ENCODE measurements around the gene CCNJ. TPM values are rescaled to one million over a fixed set of nuclear protein-coding genes. Genes with fewer than 3 reads are reported as not detected.
A peak's percentile ranks its signal among the peaks of the same experiment; 100 is the strongest.

The CCNJ gene
- polyA plus RNA-seq, 1 of the 3 experiments (the other 2 are of a cell fraction): 4.3 TPM

DNA sequence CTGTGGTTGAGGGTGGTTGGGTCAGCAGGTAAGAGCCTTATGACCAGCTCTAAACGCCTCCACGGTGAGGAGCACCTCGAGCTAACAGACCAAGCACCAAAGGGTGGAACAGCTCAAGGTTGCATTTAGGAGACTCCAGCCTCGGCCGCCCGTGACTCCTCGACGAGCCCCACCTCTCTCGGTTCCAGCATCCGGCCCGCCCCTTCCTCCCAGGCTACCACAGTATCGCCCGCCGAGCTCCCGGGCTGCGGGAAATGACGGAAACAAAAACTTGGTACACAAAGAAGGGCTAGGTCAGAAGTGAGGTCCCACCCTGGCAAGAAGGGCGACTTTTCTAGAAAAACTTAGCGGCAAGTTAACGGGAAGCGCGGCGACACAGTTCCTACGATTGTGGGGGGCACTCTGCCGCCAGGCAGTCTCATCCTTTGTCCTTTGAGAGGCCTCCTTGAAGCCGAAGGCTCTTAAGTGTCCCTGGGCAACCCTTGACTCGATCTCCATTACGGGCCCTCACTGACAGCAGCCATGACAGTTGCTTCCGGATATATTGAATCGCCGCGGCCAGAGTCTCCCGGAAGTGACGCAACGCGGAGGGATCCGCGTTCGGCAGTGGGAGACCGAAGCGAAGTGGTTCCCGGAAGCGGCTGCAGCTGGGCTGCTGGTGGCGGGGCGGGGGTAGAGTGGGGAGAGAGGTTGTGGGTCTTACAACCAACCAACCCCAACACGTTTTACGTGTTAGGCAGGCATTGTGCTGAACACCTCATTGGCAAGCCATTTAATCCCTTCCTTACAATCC lies 46.5 kb downstream of the CCNJ start:
- peak; percentile 89 for DNase-seq
- peak overlapping the region; percentile 89 to 94 for H3K27ac ChIP-seq (ENCODE audit: low read depth in 2 of 2, low read length in 1 of 2)
- H3K9me2 ChIP-seq: no peaks in the 10 kb centered on the region
- WGBS (ENCODE audit: low lambda C conversion rate): under 1% methylated on average over 43 of the region's 47 CpGs
- no peaks in the 10 kb centered on the region for H3K9me3 ChIP-seq
- H4K20me1 ChIP-seq (ENCODE audit: insufficient read depth): no peaks in the 10 kb centered on the region
- H3F3A ChIP-seq (replicated peaks; ENCODE audit: insufficient read depth): no peaks in the 10 kb centered on the region
- H3K79me2 ChIP-seq (ENCODE audit: insufficient read depth): no peaks in the 10 kb centered on the region
- no peaks in the 10 kb centered on the region; the same call in 1 of the 2 replicates for H3K27me3 ChIP-seq (ENCODE audit: insufficient read depth)
- peaks cover 0 to 4% of the 10 kb centered on the region in 2 experiments; a peak in 2 of 4 replicates for H3K4me1 ChIP-seq (ENCODE audit: control insufficient read depth in 1 of 2, insufficient read depth in 2 of 2, low read depth in 1 of 2, low read length in 1 of 2)
- H3K36me3 ChIP-seq (replicated peaks in 1 of 2; ENCODE audit: control insufficient read depth in 1 of 2, insufficient read depth in 2 of 2, low read length in 1 of 2): no peaks in the 10 kb centered on the region
- ChIA-PET POLR2A (interaction anchor here (0.6 to 2.6 kb wide), 6 partner anchors 13 to 67 kb away, joined by 3 to 114 read pairs (median 4); partner anchors contain the start of genes CCNJ and ZNF518A), CTCF (interaction anchor here (0.7 to 1.8 kb wide), 3 partner anchors 40 to 72 kb away, joined by 3 to 8 read pairs (median 6); partner anchors contain the start of gene ZNF518A)
- peak overlapping the region; percentile 68 for H3K9ac ChIP-seq
- H3K4me2 ChIP-seq: peak overlapping the region; percentile 78
- peak overlapping the region; percentile 81 to 82 for H3K4me3 ChIP-seq (ENCODE audit: low read depth in 2 of 2, low read length in 1 of 2)
- peak overlapping the region; percentile 98 for H2AFZ ChIP-seq (ENCODE audit: low read depth)
- TF ChIP-seq, protein P1, sequence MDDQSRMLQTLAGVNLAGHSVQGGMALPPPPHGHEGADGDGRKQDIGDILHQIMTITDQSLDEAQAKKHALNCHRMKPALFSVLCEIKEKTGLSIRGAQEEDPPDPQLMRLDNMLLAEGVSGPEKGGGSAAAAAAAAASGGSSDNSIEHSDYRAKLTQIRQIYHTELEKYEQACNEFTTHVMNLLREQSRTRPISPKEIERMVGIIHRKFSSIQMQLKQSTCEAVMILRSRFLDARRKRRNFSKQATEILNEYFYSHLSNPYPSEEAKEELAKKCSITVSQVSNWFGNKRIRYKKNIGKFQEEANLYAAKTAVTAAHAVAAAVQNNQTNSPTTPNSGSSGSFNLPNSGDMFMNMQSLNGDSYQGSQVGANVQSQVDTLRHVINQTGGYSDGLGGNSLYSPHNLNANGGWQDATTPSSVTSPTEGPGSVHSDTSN (IDR thresholded peaks at IDR 0.05): peak; percentile 82
- TF ChIP-seq FOXM1 (IDR thresholded peaks at IDR 0.05; ENCODE audit: low read depth) (no peak), FOXJ3 (CRISPR knock-in tag; IDR thresholded peaks at IDR 0.05) (no peak), YY1 (IDR thresholded peaks at IDR 0.05; ENCODE audit: low read depth) (peak; percentile 94), RAD21 (IDR thresholded peaks at IDR 0.05; ENCODE audit: low read length) (no peak), NFIC (IDR thresholded peaks at IDR 0.05; ENCODE audit: borderline replicate concordance) (0 out of 2 replicates have a peak, but pooled peaks have one; percentile 6), RFX5 (IDR thresholded peaks at IDR 0.05; ENCODE audit: low read length) (no peak), MEF2A (IDR thresholded peaks at IDR 0.05; ENCODE audit: borderline replicate concordance, low read depth) (no peak), EZH2phosphoT487 (IDR thresholded peaks at IDR 0.05; ENCODE audit: borderline replicate concordance, low read depth) (no peak), MXI1 (IDR thresholded peaks at IDR 0.05; ENCODE audit: low read depth, low read length) (peak; percentile 73; the same call in 1 of the 2 replicates), TEAD4 (IDR thresholded peaks at IDR 0.05; ENCODE audit: borderline replicate concordance, insufficient read depth) (no peak), ELF1 (IDR thresholded peaks at IDR 0.05) (peak; percentile 99), RXRA (IDR thresholded peaks at IDR 0.05; ENCODE audit: borderline replicate concordance, low read depth) (no peak), CHD2 (IDR thresholded peaks at IDR 0.05; ENCODE audit: low read length, partially characterized antibody) (peak; percentile 97), NRF1 (IDR thresholded peaks at IDR 0.05; ENCODE audit: low read depth, low read length) (no peak), EP300 (IDR thresholded peaks at IDR 0.05; ENCODE audit: borderline replicate concordance in 1 of 2, low read depth in 1 of 2, low read length in 1 of 2) (peak; percentile 4 to 53; a peak in 1 of 4 replicates), POLR2AphosphoS5 (IDR thresholded peaks at IDR 0.05; ENCODE audit: low read depth, low read length) (peak; percentile 70), RCOR1 (IDR thresholded peaks at IDR 0.05; ENCODE audit: low read length) (peak; percentile 28; the same call in 1 of the 2 replicates), GATA2 (CRISPR knock-in tag; IDR thresholded peaks at IDR 0.05) (0 out of 2 replicates have a peak, but pooled peaks have one; percentile 17), JUND (IDR thresholded peaks at IDR 0.05) (peak; percentile 36)
- TF ChIP-seq, protein P2, sequence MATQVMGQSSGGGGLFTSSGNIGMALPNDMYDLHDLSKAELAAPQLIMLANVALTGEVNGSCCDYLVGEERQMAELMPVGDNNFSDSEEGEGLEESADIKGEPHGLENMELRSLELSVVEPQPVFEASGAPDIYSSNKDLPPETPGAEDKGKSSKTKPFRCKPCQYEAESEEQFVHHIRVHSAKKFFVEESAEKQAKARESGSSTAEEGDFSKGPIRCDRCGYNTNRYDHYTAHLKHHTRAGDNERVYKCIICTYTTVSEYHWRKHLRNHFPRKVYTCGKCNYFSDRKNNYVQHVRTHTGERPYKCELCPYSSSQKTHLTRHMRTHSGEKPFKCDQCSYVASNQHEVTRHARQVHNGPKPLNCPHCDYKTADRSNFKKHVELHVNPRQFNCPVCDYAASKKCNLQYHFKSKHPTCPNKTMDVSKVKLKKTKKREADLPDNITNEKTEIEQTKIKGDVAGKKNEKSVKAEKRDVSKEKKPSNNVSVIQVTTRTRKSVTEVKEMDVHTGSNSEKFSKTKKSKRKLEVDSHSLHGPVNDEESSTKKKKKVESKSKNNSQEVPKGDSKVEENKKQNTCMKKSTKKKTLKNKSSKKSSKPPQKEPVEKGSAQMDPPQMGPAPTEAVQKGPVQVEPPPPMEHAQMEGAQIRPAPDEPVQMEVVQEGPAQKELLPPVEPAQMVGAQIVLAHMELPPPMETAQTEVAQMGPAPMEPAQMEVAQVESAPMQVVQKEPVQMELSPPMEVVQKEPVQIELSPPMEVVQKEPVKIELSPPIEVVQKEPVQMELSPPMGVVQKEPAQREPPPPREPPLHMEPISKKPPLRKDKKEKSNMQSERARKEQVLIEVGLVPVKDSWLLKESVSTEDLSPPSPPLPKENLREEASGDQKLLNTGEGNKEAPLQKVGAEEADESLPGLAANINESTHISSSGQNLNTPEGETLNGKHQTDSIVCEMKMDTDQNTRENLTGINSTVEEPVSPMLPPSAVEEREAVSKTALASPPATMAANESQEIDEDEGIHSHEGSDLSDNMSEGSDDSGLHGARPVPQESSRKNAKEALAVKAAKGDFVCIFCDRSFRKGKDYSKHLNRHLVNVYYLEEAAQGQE (IDR thresholded peaks at IDR 0.05; ENCODE audit: low read depth, low read length): no peak
- TF ChIP-seq, protein P3, sequence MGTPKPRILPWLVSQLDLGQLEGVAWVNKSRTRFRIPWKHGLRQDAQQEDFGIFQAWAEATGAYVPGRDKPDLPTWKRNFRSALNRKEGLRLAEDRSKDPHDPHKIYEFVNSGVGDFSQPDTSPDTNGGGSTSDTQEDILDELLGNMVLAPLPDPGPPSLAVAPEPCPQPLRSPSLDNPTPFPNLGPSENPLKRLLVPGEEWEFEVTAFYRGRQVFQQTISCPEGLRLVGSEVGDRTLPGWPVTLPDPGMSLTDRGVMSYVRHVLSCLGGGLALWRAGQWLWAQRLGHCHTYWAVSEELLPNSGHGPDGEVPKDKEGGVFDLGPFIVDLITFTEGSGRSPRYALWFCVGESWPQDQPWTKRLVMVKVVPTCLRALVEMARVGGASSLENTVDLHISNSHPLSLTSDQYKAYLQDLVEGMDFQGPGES (IDR thresholded peaks at IDR 0.05; ENCODE audit: low read depth, low read length): no peak
- TF ChIP-seq, protein P4, sequence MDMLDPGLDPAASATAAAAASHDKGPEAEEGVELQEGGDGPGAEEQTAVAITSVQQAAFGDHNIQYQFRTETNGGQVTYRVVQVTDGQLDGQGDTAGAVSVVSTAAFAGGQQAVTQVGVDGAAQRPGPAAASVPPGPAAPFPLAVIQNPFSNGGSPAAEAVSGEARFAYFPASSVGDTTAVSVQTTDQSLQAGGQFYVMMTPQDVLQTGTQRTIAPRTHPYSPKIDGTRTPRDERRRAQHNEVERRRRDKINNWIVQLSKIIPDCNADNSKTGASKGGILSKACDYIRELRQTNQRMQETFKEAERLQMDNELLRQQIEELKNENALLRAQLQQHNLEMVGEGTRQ (IDR thresholded peaks at IDR 0.05; ENCODE audit: borderline replicate concordance, low read depth, low read length): no peak
- TF ChIP-seq, protein P5, sequence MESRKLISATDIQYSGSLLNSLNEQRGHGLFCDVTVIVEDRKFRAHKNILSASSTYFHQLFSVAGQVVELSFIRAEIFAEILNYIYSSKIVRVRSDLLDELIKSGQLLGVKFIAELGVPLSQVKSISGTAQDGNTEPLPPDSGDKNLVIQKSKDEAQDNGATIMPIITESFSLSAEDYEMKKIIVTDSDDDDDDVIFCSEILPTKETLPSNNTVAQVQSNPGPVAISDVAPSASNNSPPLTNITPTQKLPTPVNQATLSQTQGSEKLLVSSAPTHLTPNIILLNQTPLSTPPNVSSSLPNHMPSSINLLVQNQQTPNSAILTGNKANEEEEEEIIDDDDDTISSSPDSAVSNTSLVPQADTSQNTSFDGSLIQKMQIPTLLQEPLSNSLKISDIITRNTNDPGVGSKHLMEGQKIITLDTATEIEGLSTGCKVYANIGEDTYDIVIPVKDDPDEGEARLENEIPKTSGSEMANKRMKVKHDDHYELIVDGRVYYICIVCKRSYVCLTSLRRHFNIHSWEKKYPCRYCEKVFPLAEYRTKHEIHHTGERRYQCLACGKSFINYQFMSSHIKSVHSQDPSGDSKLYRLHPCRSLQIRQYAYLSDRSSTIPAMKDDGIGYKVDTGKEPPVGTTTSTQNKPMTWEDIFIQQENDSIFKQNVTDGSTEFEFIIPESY (IDR thresholded peaks at IDR 0.05; ENCODE audit: borderline replicate concordance, low read depth): 0 out of 2 replicates have a peak, but pooled peaks have one; percentile 36

Measured in SK-N-SH (cell line).